Left lung (tissue), 10 donors: ENCODE results near the gene BTBD18. TPM values are rescaled to one million over a fixed set of nuclear protein-coding genes. Genes with fewer than 3 reads are reported as not detected.
"Not testable (repeated sequence)": the region's sequence is repeated elsewhere in the genome, so short reads cannot be mapped to it uniquely, and the experiment has no call there.

Experiments used
- ATAC-seq: fragments of 200-7000 bp; cut with Tn5 transposase; one replicate; pipeline ENCODE4 v1.9.1; 2020; ENCODE audit warnings: moderate library complexity
- DNase-seq, 4 donors: peaks; one replicate each; pipeline ENCODE4 v3.0.0-alpha.2; 2013 to 2020
- H3K27ac ChIP-seq, 2 donors: fragments of 200-600 bp; sonication (generic) in 1 of 2; one replicate each; pipeline versions ENCODE4 v1.5.0 to v1.8.0; 2020 to 2021
- H3K27me3 ChIP-seq, 2 donors: fragments of 200-600 bp; sonication (generic) in 1 of 2; one replicate each; pipeline versions ENCODE4 v1.5.0 to v1.8.0; 2020 to 2021
- H3K36me3 ChIP-seq, 2 donors: fragments of 200-600 bp; sonication (generic) in 1 of 2; one replicate each; pipeline versions ENCODE4 v1.5.0 to v1.8.0; 2020 to 2021
- H3K4me1 ChIP-seq, 2 donors: fragments of 200-600 bp; one replicate each; pipeline ENCODE4 v1.8.0; 2021
- H3K4me3 ChIP-seq, 2 donors: fragments of 200-600 bp; sonication (generic) in 1 of 2; one replicate each; pipeline versions ENCODE4 v1.5.0 to v1.8.0; 2020 to 2021; ENCODE audit warnings: mild to moderate bottlenecking in 1 of 2
- H3K9me3 ChIP-seq, 2 donors: fragments of 200-600 bp; sonication (generic) in 1 of 2; one replicate each; pipeline versions ENCODE4 v1.5.0 to v1.8.0; 2020 to 2021
- CTCF ChIP-seq, 2 donors: fragments of 200-600 bp; sonication (generic) in 1 of 2; IDR thresholded peaks; one replicate each; pipeline versions ENCODE4 v1.5.0 to v1.8.0; 2021; ENCODE audit warnings: antibody characterized with exemption in 2 of 2
- intact Hi-C, 2 donors: fragments of 100-400 bp; cut with DNase I; formaldehyde crosslinking; loops; one replicate each; pipeline versions ENCODE4 v1.11.2 to v1.14.2; 2022
- polyA plus RNA-seq, 6 donors: library from polyadenylated mRNA; unstranded; fragments of 120-200 nt; gene quantifications; one replicate each; pipeline ENCODE4 v1.2.1, GENCODE V29; 2013; ENCODE audit not compliant: insufficient read length in 6 of 6
- total RNA-seq, 2 donors: library from RNA; stranded (reverse); fragmentation: NEBNext Ultra II Directional; extraction: Animal tissue kit (Norgen Biotek cat#: 25700); gene quantifications; one replicate each; pipeline ENCODE4 v1.2.1, GENCODE V29; 2021
- donor health status: DM: no; HTN: yes; CAD: no.
- donor health status: DM: no; HTN: no; CAD: no.

Gene BTBD18
- total and polyA plus RNA-seq, 8 donors = 0.21 to 0.56 (median 0.31) TPM; not detected in 2

GRCh38 chr11:57713835-57714234, 37.8 kb downstream of the BTBD18 start:
- intact Hi-C loops = no loop called here

GRCh38 chr11:57712256-57713150, 39.1 kb downstream of the BTBD18 start, which contains the start of gene TMX2:
TSS of gene TMX2 (plus strand) at chr11:57712593. CDS start at chr11:57712619, 26 bp downstream.
- intact Hi-C loops = no loop called here
- H3K4me3 ChIP-seq = peak within 1 kb of the TSS; percentile 97 to 98
- DNase-seq (peak; percentile 93 to 97 (median 94)), ATAC-seq (peak; percentile 94)
- TF ChIP-seq CTCF (IDR thresholded peaks at IDR 0.05) = no peak
- H3K4me1 ChIP-seq = peaks cover 19 to 49% of the 10 kb centered on the region in 2 donors
- H3K36me3 ChIP-seq = peaks cover 0 to 12% of the 10 kb centered on the region in 2 donors
- H3K27ac ChIP-seq = peak within 1 kb of the TSS; percentile 80 to 94
- no peaks in the 10 kb centered on the region for H3K27me3 ChIP-seq
- H3K9me3 ChIP-seq = no peaks in the 10 kb centered on the region

More at GRCh38 chr11:57713835-57714234, 37.8 kb downstream of the BTBD18 start:
- H3K4me1 ChIP-seq = peaks cover 19 to 49% of the 10 kb centered on the region in 2 donors
- no peaks in the 10 kb centered on the region for H3K9me3 ChIP-seq
- ATAC-seq (no peak), DNase-seq (no peak)
- no peak for TF ChIP-seq CTCF (IDR thresholded peaks at IDR 0.05)
- H3K4me3 ChIP-seq = peak overlapping the region; percentile 97 to 98
- H3K27me3 ChIP-seq = no peaks in the 10 kb centered on the region
- H3K27ac ChIP-seq = no peak overlapping the region
- peaks cover 0 to 12% of the 10 kb centered on the region in 2 donors for H3K36me3 ChIP-seq

GRCh38 chr11:57711414-57712255, 40.0 kb downstream of the BTBD18 start, which contains the start of gene MED19:
TSS of gene MED19 (minus strand) at chr11:57712215. CDS start at chr11:57712179, 36 bp downstream.
- Histone ChIP-seq H3K4me3 (peak within 1 kb of the TSS; percentile 97 to 98), H3K4me1 (peaks cover 19 to 49% of the 10 kb centered on the region in 2 donors), H3K27ac (peak within 1 kb of the TSS; percentile 80 to 94), H3K36me3 (peaks cover 0 to 12% of the 10 kb centered on the region in 2 donors), H3K27me3 (no peaks in the 10 kb centered on the region), H3K9me3 (no peaks in the 10 kb centered on the region)
- DNase-seq (peak; percentile 69 to 92 (median 86)), ATAC-seq (peak; percentile 84)
- TF ChIP-seq CTCF (IDR thresholded peaks at IDR 0.05) = no peak
- intact Hi-C loops = no loop called here

GRCh38 chr11:57709802-57710367, 41.7 kb downstream of the BTBD18 start:
- peaks cover 19 to 43% of the 10 kb centered on the region in 2 donors for H3K4me1 ChIP-seq

GRCh38 chr11:57705432-57705831, 46.2 kb downstream of the BTBD18 start:
- ATAC-seq = peak; percentile 56
- H3K27me3 ChIP-seq, H3K4me3 ChIP-seq, DNase-seq, H3K9me3 ChIP-seq, intact Hi-C loops, H3K27ac ChIP-seq: not testable (repeated sequence)
- peaks cover 0 to 11% of the 10 kb centered on the region in 2 donors for H3K4me1 ChIP-seq
- peaks cover 0 to 67% of the 10 kb centered on the region in 2 donors for H3K36me3 ChIP-seq

More at GRCh38 chr11:57709802-57710367, 41.7 kb downstream of the BTBD18 start:
- TF ChIP-seq CTCF (IDR thresholded peaks at IDR 0.05) = no peak
- intact Hi-C loops = no loop called here
- Histone ChIP-seq H3K4me3 (no peak overlapping the region), H3K27ac (no peak overlapping the region), H3K36me3 (peaks cover 0 to 23% of the 10 kb centered on the region in 2 donors), H3K9me3 (no peaks in the 10 kb centered on the region), H3K27me3 (no peaks in the 10 kb centered on the region)
- DNase-seq = no peak
- ATAC-seq = no peak
